Transverse colon (tissue), 4 donors: ENCODE results near the gene GRM7. TPM values are rescaled to one million over a fixed set of nuclear protein-coding genes. Genes with fewer than 3 reads are reported as not detected.

ENCODE experiments used
- DNase-seq: peaks from one replicate; pipeline ENCODE4 v3.0.0-alpha.2; 2019
- H3K27ac ChIP-seq, 4 donors: fragments of 200-600 bp; sonication (generic); 2 replicates each; pipeline ENCODE4 v1.5.1; 2016 to 2018; ENCODE audit warnings: inconsistent platforms in 4 of 4
- H3K27me3 ChIP-seq: fragments of 200-600 bp; sonication (generic); 2 replicates; pipeline ENCODE4 v1.5.1; 2017; ENCODE audit warnings: inconsistent platforms
- H3K36me3 ChIP-seq, 4 donors: fragments of 200-600 bp; sonication (generic); 2 replicates each; pipeline ENCODE4 v1.5.1; 2017 to 2019; ENCODE audit warnings: inconsistent platforms in 4 of 4
- H3K4me1 ChIP-seq, 4 donors: fragments of 200-600 bp; sonication (generic); 2 replicates each; pipeline ENCODE4 v1.5.1; 2017 to 2020; ENCODE audit warnings: inconsistent platforms in 4 of 4
- H3K4me3 ChIP-seq, 4 donors: fragments of 200-600 bp; sonication (generic); 1 replicate in 1 of 4; 2 replicates in 3 of 4; pipeline versions ENCODE4 v1.5.1 to v1.6.1; 2017 to 2019; ENCODE audit warnings: inconsistent platforms in 4 of 4
- H3K9me3 ChIP-seq, 2 donors: fragments of 200-600 bp; sonication (generic); 2 replicates each; pipeline ENCODE4 v1.5.1; 2017 to 2019; ENCODE audit warnings: inconsistent platforms in 2 of 2
- EP300 ChIP-seq: sonication (generic); formaldehyde crosslinking; IDR thresholded peaks from one replicate; pipeline ENCODE4 v1.6.1; 2017; ENCODE audit warnings: antibody characterized with exemption, low read depth
- POLR2A ChIP-seq: fragments of 450-650 bp; IDR thresholded peaks from one replicate; pipeline ENCODE4 v1.6.1; 2016; ENCODE audit warnings: antibody characterized with exemption, mild to moderate bottlenecking, moderate library complexity
- POLR2AphosphoS5 ChIP-seq, 3 donors: sonication (generic); formaldehyde crosslinking; IDR thresholded peaks; one replicate each; pipeline ENCODE4 v1.6.1; 2016; ENCODE audit warnings: antibody characterized with exemption in 3 of 3
- WGBS, 2 donors: methylation state at CpG; one replicate each; pipeline ENCODE4 v1.1.5; 2018; ENCODE audit warnings: low coverage in 1 of 2; 5-methylcytosine and 5-hydroxymethylcytosine counted together
- in situ Hi-C, 4 donors: fragments of 200-750 bp; cut with MboI; loops; one replicate each; pipeline versions ENCODE4 v1.15.0 to v1.15.1; 2017; ENCODE audit warnings: low sequenced_read_pairs in 3 of 4, low pct_ligation_motif_present in 1 of 4, low pct_unique_long_range_greater_than_20kb in 1 of 4
- intact Hi-C: fragments of 100-400 bp; cut with DNase I; formaldehyde crosslinking; loops from one replicate; pipeline ENCODE4 v1.15.1; 2023; ENCODE audit warnings: low total_unique reads
- total RNA-seq, 4 donors: library from RNA; depleted of rRNA; stranded (reverse); fragments of >200 nt; gene quantifications; one replicate each; pipeline ENCODE4 v1.1.0, GENCODE V29; 2016
- TF ChIP-seq, protein P1 (sequence below), 5 experiments: fragments of 200-600 bp in 3 of 5; fragments of 450-650 bp in 2 of 5; sonication (generic) in 3 of 5; IDR thresholded peaks; 1 replicate in 2 of 5; 2 replicates in 3 of 5; pipeline ENCODE4 v1.5.1; 2016 to 2017; ENCODE audit warnings: antibody characterized with exemption in 5 of 5, inconsistent platforms in 3 of 5, mild to moderate bottlenecking in 2 of 5, moderate library complexity in 1 of 5

Gene GRM7
- total RNA-seq, 4 donors from 2014 or later = 0.14 to 0.20 (median 0.16) TPM; not detected in 1

- in situ Hi-C loops (no loop called here), intact Hi-C loops (no loop called here)
- no peak overlapping the region for H3K27ac ChIP-seq
- H3K4me1 ChIP-seq = no peaks in the 10 kb centered on the region
- H3K9me3 ChIP-seq = no peaks in the 10 kb centered on the region
- H3K27me3 ChIP-seq = no peaks in the 10 kb centered on the region
- no peak overlapping the region for H3K4me3 ChIP-seq
- no peaks in the 10 kb centered on the region for H3K36me3 ChIP-seq
- DNase-seq = no peak
- no peak for TF ChIP-seq POLR2AphosphoS5 (IDR thresholded peaks at IDR 0.05)
- WGBS, 2 donors = 58 to 90% methylated on average over 1 of the region's 1 CpG
Measured at GRCh38 chr3:7290077-7290825, 429.3 kb downstream of the GRM7 start.

DNA sequence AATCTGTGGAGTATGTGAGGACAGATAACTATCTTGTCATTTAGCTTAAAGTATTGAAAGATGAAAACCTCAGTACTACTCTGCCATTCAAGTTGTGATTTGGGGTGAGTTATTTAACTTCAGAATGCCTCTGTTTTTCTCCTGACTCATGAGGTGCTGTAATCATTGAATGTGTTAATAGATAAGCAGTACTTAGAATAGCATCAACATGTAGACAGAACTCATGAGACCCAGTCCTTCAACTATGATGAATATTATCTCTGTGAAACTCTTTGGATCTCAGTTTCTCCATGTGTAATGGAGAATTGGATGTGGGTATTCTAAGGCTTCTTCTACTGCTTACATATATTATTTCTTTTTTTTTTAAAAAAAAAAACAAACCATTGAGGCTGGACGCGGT, 431.4 kb downstream of the GRM7 start:
- Histone ChIP-seq H3K4me3 (no peak overlapping the region), H3K9me3 (no peaks in the 10 kb centered on the region), H3K27ac (no peak overlapping the region), H3K36me3 (no peaks in the 10 kb centered on the region), H3K27me3 (no peaks in the 10 kb centered on the region), H3K4me1 (no peaks in the 10 kb centered on the region)
- intact Hi-C loops (no loop called here), in situ Hi-C loops (no loop called here)
- 97 to 100% methylated on average over 2 of the region's 2 CpGs for WGBS, 2 donors
- no peak for TF ChIP-seq POLR2A
- no peak for DNase-seq

- H3K27ac ChIP-seq = no peak overlapping the region
- WGBS, 2 donors = 90 to 92% methylated on average over 3 to 7 of the region's 7 CpGs
- TF ChIP-seq EP300 (no peak), POLR2A (no peak)
- H3K27me3 ChIP-seq = no peaks in the 10 kb centered on the region
- in situ Hi-C loops = no loop called here
- H3K9me3 ChIP-seq = no peaks in the 10 kb centered on the region
- DNase-seq = no peak
- no peaks in the 10 kb centered on the region for H3K36me3 ChIP-seq
- intact Hi-C loops = no loop called here
- no peaks in the 10 kb centered on the region for H3K4me1 ChIP-seq
- H3K4me3 ChIP-seq = no peak overlapping the region
Measured at GRCh38 chr3:7293286-7293685, 432.4 kb downstream of the GRM7 start.

GRCh38 chr3:7305561-7305960, 444.6 kb downstream of the GRM7 start:
- Histone ChIP-seq H3K36me3 (no peaks in the 10 kb centered on the region), H3K9me3 (peaks cover 0 to 3% of the 10 kb centered on the region in 2 donors), H3K27me3 (no peaks in the 10 kb centered on the region), H3K4me1 (peaks cover 0 to 12% (median 0%) of the 10 kb centered on the region in 4 donors), H3K27ac (no peak overlapping the region), H3K4me3 (no peak overlapping the region)
- in situ Hi-C loops = no loop called here
- TF ChIP-seq POLR2AphosphoS5 (IDR thresholded peaks at IDR 0.05) (no peak), POLR2A (no peak), EP300 (no peak)
- TF ChIP-seq, protein P1, sequence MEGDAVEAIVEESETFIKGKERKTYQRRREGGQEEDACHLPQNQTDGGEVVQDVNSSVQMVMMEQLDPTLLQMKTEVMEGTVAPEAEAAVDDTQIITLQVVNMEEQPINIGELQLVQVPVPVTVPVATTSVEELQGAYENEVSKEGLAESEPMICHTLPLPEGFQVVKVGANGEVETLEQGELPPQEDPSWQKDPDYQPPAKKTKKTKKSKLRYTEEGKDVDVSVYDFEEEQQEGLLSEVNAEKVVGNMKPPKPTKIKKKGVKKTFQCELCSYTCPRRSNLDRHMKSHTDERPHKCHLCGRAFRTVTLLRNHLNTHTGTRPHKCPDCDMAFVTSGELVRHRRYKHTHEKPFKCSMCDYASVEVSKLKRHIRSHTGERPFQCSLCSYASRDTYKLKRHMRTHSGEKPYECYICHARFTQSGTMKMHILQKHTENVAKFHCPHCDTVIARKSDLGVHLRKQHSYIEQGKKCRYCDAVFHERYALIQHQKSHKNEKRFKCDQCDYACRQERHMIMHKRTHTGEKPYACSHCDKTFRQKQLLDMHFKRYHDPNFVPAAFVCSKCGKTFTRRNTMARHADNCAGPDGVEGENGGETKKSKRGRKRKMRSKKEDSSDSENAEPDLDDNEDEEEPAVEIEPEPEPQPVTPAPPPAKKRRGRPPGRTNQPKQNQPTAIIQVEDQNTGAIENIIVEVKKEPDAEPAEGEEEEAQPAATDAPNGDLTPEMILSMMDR (IDR thresholded peaks at IDR 0.05) = no peak
- no peak for DNase-seq
- WGBS, 2 donors = 80% methylated on average over 1 of the region's 1 CpG; no CpG with 5 or more reads in 1 of the 2 donors
- intact Hi-C loops = no loop called here

GRCh38 chr3:7306901-7307300, 446.0 kb downstream of the GRM7 start:
- no peaks in the 10 kb centered on the region for H3K27me3 ChIP-seq
- DNase-seq = no peak
- no peak for TF ChIP-seq EP300
- no peak for TF ChIP-seq POLR2AphosphoS5 (IDR thresholded peaks at IDR 0.05)
- no peak for TF ChIP-seq POLR2A
- TF ChIP-seq, protein P1 (IDR thresholded peaks at IDR 0.05) = no peak
- WGBS, 2 donors = 73% methylated on average over 3 of the region's 3 CpGs
- in situ Hi-C loops = no loop called here
- intact Hi-C loops = no loop called here
- peaks cover 0 to 12% (median 0%) of the 10 kb centered on the region in 4 donors for H3K4me1 ChIP-seq
- peaks cover 0 to 3% of the 10 kb centered on the region in 2 donors for H3K9me3 ChIP-seq
- H3K36me3 ChIP-seq = no peaks in the 10 kb centered on the region
- no peak overlapping the region for H3K27ac ChIP-seq
- no peak overlapping the region for H3K4me3 ChIP-seq
